Fibroblast of mammary gland (primary cell): ENCODE measurements around the gene SNED1.

Experiments used
- DNase-seq: peaks from one replicate; pipeline ENCODE4 v3.0.0-alpha.2; 2010; ENCODE audit warnings: low read depth
- H3K4me3 ChIP-seq: 2 replicates; pipeline ENCODE4 v1.5.1; 2011; ENCODE audit warnings: low read depth, mild to moderate bottlenecking, low read length, moderate library complexity; ENCODE audit not compliant: control insufficient read depth
- TF ChIP-seq, protein P1 (sequence below): conservative IDR thresholded peaks from 2 replicates; pipeline ENCODE4 v1.5.1; 2011; ENCODE audit warnings: low read depth, low read length, inconsistent platforms; ENCODE audit not compliant: control insufficient read depth, insufficient read depth

Gene SNED1

GRCh38 chr2:240988146-240988545 is 10.3 kb upstream of the SNED1 start:
- DNase-seq: peak; percentile 54
- TF ChIP-seq, protein P1, sequence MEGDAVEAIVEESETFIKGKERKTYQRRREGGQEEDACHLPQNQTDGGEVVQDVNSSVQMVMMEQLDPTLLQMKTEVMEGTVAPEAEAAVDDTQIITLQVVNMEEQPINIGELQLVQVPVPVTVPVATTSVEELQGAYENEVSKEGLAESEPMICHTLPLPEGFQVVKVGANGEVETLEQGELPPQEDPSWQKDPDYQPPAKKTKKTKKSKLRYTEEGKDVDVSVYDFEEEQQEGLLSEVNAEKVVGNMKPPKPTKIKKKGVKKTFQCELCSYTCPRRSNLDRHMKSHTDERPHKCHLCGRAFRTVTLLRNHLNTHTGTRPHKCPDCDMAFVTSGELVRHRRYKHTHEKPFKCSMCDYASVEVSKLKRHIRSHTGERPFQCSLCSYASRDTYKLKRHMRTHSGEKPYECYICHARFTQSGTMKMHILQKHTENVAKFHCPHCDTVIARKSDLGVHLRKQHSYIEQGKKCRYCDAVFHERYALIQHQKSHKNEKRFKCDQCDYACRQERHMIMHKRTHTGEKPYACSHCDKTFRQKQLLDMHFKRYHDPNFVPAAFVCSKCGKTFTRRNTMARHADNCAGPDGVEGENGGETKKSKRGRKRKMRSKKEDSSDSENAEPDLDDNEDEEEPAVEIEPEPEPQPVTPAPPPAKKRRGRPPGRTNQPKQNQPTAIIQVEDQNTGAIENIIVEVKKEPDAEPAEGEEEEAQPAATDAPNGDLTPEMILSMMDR: no peak
- H3K4me3 ChIP-seq: no peak overlapping the region

DNA sequence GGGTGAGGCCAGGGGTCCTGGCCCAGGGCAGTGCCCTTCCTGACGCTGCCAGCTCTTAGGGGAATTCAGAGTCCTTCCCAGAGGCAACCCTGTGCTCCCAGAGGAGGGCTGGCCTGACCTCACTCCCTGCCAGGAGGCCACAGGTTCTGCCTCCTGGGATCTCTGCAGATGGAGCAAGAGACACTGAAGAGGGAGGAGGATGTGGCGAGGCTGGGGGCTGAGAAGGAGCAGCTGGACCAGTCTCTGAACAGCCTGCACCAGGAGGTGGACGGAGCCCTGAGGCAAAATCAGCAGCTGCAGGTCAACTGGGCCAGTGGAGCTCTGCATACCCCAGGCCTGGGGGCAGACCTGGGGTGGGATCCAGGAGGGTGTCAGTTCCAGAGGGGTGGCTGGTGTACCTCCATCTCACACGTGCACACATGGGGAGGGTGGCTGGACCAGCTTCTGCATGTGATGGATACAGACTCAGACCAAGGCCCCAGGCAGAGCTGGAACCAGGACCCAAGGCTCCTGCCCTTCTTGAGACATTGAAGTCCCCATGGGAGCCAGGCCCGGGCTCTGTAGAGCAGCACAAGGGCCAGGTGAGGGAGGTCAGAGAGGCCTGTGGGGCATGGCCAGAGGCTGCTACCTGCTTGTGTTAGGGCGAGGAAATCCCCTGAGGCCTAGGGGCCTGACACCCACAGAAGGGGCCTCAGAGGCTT is 9.7 kb upstream of the SNED1 start:
- H3K4me3 ChIP-seq: no peak overlapping the region
- DNase-seq: no peak
- TF ChIP-seq, protein P1: no peak

- H3K4me3 ChIP-seq: no peak overlapping the region
- TF ChIP-seq, protein P1: peak; percentile 49
- DNase-seq: peak; percentile 40
These were observed 8.8 kb upstream of the SNED1 start for GRCh38 chr2:240989451-240990265.

DNA sequence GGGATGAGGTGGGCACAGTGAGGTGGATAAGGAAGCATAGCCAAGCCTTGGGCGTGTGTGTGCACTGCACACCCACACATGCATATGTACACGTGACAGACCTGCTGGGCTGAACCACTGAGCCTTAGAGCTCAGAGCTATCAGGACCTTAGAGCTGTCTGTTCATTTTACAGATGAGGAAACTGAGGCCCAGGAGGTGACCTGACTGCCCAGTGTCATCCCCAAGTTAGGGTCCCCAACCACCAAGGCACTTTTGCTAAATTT is 8.2 kb upstream of the SNED1 start:
- TF ChIP-seq, protein P1: no peak
- no peak overlapping the region for H3K4me3 ChIP-seq
- DNase-seq: no peak

GRCh38 chr2:240990726-240991377 is 7.6 kb upstream of the SNED1 start:
- no peak for DNase-seq

More at GRCh38 chr2:240990726-240991377, 7.6 kb upstream of the SNED1 start:
- TF ChIP-seq, protein P1: no peak
- no peak overlapping the region for H3K4me3 ChIP-seq
